ENCODE results near the gene TCF25.
"Not testable (repeated sequence)": the region's sequence is repeated elsewhere in the genome, so short reads cannot be mapped to it uniquely, and the experiment has no call there.

TCF25 gene

GRCh38 chr16:89906140-89907025, 33.0 kb downstream of the TCF25 start:
- no peak for DNase-seq

- DNase-seq, result no peak
Observed at GRCh38 chr16:89907055-89907814, 33.8 kb downstream of the TCF25 start.

GRCh38 chr16:89908236-89908635, 34.8 kb downstream of the TCF25 start:
- no peak for DNase-seq

- peak; percentile 73 for DNase-seq
Observed at GRCh38 chr16:89909777-89910716, 36.7 kb downstream of the TCF25 start.

- DNase-seq, result no peak
Observed at GRCh38 chr16:89910717-89911354, 37.4 kb downstream of the TCF25 start.

GRCh38 chr16:89911375-89911774, 38.0 kb downstream of the TCF25 start:
- no peak for DNase-seq

GRCh38 chr16:89912143-89912542, 38.8 kb downstream of the TCF25 start:
- no peak for DNase-seq

GRCh38 chr16:89912627-89913026, 39.2 kb downstream of the TCF25 start:
- no peak for DNase-seq

- no peak for DNase-seq
Observed at GRCh38 chr16:89913408-89914387, 40.3 kb downstream of the TCF25 start.

GRCh38 chr16:89914642-89915285, 41.4 kb downstream of the TCF25 start:
- DNase-seq, result not testable (repeated sequence)

- no peak for DNase-seq
Observed at GRCh38 chr16:89915303-89916232, 42.2 kb downstream of the TCF25 start.

- DNase-seq, result peak; percentile 82
Observed at GRCh38 chr16:89917773-89918452, 44.5 kb downstream of the TCF25 start.

GRCh38 chr16:89918453-89919347, 45.3 kb downstream of the TCF25 start, which contains the start of gene MC1R:
Gene MC1R, plus strand, starts transcription at chr16:89918862. Its CDS starts 397 bp downstream, at chr16:89919259.
- peak; percentile 63 for DNase-seq

- no peak for DNase-seq
Observed at GRCh38 chr16:89919535-89920406, 46.4 kb downstream of the TCF25 start.

GRCh38 chr16:89920723-89921122, 47.3 kb downstream of the TCF25 start:
- DNase-seq, result peak; percentile 38

GRCh38 chr16:89921131-89921701, 47.8 kb downstream of the TCF25 start:
- no peak for DNase-seq
